Esophagus squamous epithelium (tissue), 5 donors: ENCODE measurements around the gene RAB40C. TPM values are rescaled to one million over a fixed set of nuclear protein-coding genes. Genes with fewer than 3 reads are reported as not detected.

Experiments used
- DNase-seq: peaks from one replicate; lab custom pipeline; 2025; lab: John Stamatoyannopoulos, UW
- H3K27ac ChIP-seq, 4 donors: fragments of 200-600 bp; sonication (generic); one replicate each; pipeline ENCODE4 v1.5.1; 2016 to 2019; ENCODE audit warnings: mild to moderate bottlenecking in 1 of 4
- H3K27me3 ChIP-seq, 4 donors: fragments of 200-600 bp; sonication (generic); 1 replicate in 3 of 4; 2 replicates in 1 of 4; pipeline versions ENCODE4 v1.5.1 to v1.6.0; 2017 to 2021; ENCODE audit warnings: antibody characterized with exemption in 1 of 4
- H3K36me3 ChIP-seq, 3 donors: fragments of 200-600 bp; sonication (generic); one replicate each; pipeline ENCODE4 v1.5.1; 2016 to 2019
- H3K4me1 ChIP-seq, 3 donors: fragments of 200-600 bp; sonication (generic); one replicate each; pipeline ENCODE4 v1.5.1; 2017 to 2019
- H3K4me3 ChIP-seq, 4 donors: fragments of 200-600 bp; sonication (generic); 1 replicate in 3 of 4; 2 replicates in 1 of 4; pipeline ENCODE4 v1.5.1; 2016 to 2019; ENCODE audit warnings: mild to moderate bottlenecking in 2 of 4, moderate library complexity in 1 of 4
- H3K9me3 ChIP-seq, 3 donors: fragments of 200-600 bp; sonication (generic); one replicate each; pipeline ENCODE4 v1.5.1; 2016 to 2019
- POLR2A ChIP-seq, 4 donors: fragments of 450-650 bp; IDR thresholded peaks; one replicate each; pipeline ENCODE4 v1.6.1; 2017; ENCODE audit warnings: antibody characterized with exemption in 4 of 4, mild to moderate bottlenecking in 4 of 4, moderate library complexity in 3 of 4
- WGBS, 2 donors: methylation state at CpG; one replicate each; pipeline ENCODE4 v1.1.5; 2018; 5-methylcytosine and 5-hydroxymethylcytosine counted together
- intact Hi-C: fragments of 100-400 bp; cut with DNase I; formaldehyde crosslinking; loops from one replicate; pipeline ENCODE4 v1.15.0; 2022
- total RNA-seq, 4 donors: library from RNA; depleted of rRNA; stranded (reverse); fragments of >200 nt; gene quantifications; one replicate each; pipeline ENCODE4 v1.1.0, GENCODE V29; 2016
- TF ChIP-seq, protein P1 (sequence below), 6 experiments: fragments of 450-650 bp in 4 of 6; fragments of 200-600 bp in 2 of 6; sonication (generic) in 2 of 6; IDR thresholded peaks; one replicate each; pipeline ENCODE4 v1.5.1; 2016 to 2019; ENCODE audit warnings: antibody characterized with exemption in 6 of 6, mild to moderate bottlenecking in 4 of 6, moderate library complexity in 4 of 6
- donor health status: DM: yes; HTN: yes; CAD: no.

The RAB40C gene
- total RNA-seq, 4 donors from 2014 or later = 14.2 to 31.4 (median 20.3) TPM

DNA sequence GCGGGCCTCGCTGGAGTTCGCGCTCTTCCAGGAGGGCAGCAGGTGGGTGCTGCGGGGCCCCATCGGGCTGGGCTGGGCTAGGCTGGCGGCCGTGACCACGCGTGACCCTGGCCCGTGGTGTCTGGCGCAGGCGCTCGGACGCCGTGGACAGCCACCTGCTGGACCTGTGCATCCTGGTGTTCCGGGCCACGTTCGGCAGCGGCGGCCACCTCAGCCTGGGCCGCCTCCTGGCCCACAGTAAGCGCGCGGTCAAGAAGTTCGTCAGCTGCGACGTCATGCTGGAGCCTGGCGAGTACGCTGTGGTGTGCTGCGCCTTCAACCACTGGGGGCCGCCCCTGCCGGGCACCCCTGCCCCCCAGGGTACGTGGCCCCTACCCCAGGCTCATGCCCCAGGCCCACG lies 37.7 kb upstream of the RAB40C start:
- no peak for DNase-seq
- WGBS, 2 donors = 70% methylated on average over 2 of the region's 35 CpGs; no CpG with 5 or more reads in 1 of the 2 donors
- TF ChIP-seq, protein P1, sequence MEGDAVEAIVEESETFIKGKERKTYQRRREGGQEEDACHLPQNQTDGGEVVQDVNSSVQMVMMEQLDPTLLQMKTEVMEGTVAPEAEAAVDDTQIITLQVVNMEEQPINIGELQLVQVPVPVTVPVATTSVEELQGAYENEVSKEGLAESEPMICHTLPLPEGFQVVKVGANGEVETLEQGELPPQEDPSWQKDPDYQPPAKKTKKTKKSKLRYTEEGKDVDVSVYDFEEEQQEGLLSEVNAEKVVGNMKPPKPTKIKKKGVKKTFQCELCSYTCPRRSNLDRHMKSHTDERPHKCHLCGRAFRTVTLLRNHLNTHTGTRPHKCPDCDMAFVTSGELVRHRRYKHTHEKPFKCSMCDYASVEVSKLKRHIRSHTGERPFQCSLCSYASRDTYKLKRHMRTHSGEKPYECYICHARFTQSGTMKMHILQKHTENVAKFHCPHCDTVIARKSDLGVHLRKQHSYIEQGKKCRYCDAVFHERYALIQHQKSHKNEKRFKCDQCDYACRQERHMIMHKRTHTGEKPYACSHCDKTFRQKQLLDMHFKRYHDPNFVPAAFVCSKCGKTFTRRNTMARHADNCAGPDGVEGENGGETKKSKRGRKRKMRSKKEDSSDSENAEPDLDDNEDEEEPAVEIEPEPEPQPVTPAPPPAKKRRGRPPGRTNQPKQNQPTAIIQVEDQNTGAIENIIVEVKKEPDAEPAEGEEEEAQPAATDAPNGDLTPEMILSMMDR (IDR thresholded peaks at IDR 0.05) = no peak
- no peak for TF ChIP-seq POLR2A (IDR thresholded peaks at IDR 0.05)
- intact Hi-C loops = no loop called here
- H3K9me3 ChIP-seq = no peaks in the 10 kb centered on the region
- H3K27me3 ChIP-seq = peaks cover 0 to 2% (median 0%) of the 10 kb centered on the region in 4 donors
- no peak overlapping the region for H3K27ac ChIP-seq
- peaks cover 3 to 28% (median 4%) of the 10 kb centered on the region in 3 donors for H3K4me1 ChIP-seq
- peaks cover 15 to 69% (median 22%) of the 10 kb centered on the region in 3 donors for H3K36me3 ChIP-seq
- no peak overlapping the region for H3K4me3 ChIP-seq

DNA sequence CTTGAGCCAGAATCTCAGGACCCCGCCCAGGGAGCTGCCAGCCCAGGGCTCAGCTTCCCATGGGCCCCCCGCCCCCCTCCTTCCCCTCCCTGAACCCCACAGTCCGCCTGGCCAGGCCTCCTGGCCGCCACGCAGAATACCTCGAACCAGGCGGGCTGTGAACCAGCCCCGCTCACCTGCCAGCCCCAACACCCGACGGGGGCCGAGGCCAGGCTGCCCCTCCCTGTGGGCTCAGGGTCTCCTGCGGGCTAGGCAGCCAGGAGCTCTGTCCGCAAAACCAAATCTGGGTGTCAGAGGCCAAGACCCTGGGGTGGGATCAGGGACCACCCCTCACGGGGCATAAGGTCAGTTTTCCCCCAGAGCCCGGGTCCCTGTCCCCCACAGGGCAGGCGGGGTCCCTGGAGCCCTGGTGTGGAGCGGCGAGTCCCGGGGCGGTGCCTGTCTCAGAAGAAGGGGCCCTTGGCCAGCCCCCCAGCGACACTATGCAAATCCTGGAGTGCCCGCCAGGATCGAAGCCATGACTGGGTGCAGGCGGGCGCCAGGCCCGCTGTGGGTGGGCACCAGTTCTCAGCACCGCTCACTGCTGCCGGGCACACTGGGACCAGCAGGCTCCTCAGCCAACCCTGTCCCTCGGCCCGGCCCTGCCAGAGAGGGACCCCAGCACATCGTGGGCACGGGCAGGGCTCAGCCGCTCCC lies 36.1 kb upstream of the RAB40C start:
- H3K36me3 ChIP-seq = peaks cover 15 to 54% (median 22%) of the 10 kb centered on the region in 3 donors

DNA sequence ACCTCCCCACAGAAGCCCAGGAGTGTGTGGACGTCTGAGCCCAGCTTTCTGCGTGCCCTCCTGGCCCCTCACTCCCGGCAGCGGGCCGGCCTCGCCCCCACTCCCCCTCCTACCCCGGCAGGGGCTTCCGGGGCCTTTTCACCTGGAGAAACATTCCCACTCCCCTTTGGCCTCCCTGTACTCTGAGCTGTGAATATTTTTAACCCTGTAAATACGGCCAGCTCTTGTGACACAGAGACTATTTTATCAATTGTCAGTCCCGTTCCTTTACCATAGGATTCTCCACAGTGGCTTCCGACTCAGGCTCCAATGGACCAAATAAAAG lies 35.6 kb upstream of the RAB40C start:
- Histone ChIP-seq H3K4me3 (no peak overlapping the region), H3K27me3 (peaks cover 0 to 23% (median 4%) of the 10 kb centered on the region in 4 donors), H3K27ac (no peak overlapping the region), H3K36me3 (peaks cover 15 to 48% (median 22%) of the 10 kb centered on the region in 3 donors), H3K4me1 (peaks cover 3 to 23% (median 4%) of the 10 kb centered on the region in 3 donors), H3K9me3 (no peaks in the 10 kb centered on the region)
- 78 to 84% methylated on average over 10 to 11 of the region's 11 CpGs for WGBS, 2 donors
- TF ChIP-seq, protein P1 (IDR thresholded peaks at IDR 0.05) = no peak
- TF ChIP-seq POLR2A (IDR thresholded peaks at IDR 0.05) = no peak
- intact Hi-C loops = no loop called here
- DNase-seq = no peak

More for the DNA sequence above, 36.1 kb upstream of the RAB40C start:
- WGBS, 2 donors = 78% methylated on average over 7 of the region's 33 CpGs; no CpG with 5 or more reads in 1 of the 2 donors
- no peak for DNase-seq
- peaks cover 3 to 18% (median 4%) of the 10 kb centered on the region in 3 donors for H3K4me1 ChIP-seq
- H3K9me3 ChIP-seq = no peaks in the 10 kb centered on the region
- peaks cover 0 to 18% (median 0%) of the 10 kb centered on the region in 4 donors for H3K27me3 ChIP-seq
- H3K4me3 ChIP-seq = no peak overlapping the region
- TF ChIP-seq POLR2A (IDR thresholded peaks at IDR 0.05) = no peak
- TF ChIP-seq, protein P1 (IDR thresholded peaks at IDR 0.05) = no peak
- intact Hi-C loops = no loop called here
- no peak overlapping the region for H3K27ac ChIP-seq

DNA sequence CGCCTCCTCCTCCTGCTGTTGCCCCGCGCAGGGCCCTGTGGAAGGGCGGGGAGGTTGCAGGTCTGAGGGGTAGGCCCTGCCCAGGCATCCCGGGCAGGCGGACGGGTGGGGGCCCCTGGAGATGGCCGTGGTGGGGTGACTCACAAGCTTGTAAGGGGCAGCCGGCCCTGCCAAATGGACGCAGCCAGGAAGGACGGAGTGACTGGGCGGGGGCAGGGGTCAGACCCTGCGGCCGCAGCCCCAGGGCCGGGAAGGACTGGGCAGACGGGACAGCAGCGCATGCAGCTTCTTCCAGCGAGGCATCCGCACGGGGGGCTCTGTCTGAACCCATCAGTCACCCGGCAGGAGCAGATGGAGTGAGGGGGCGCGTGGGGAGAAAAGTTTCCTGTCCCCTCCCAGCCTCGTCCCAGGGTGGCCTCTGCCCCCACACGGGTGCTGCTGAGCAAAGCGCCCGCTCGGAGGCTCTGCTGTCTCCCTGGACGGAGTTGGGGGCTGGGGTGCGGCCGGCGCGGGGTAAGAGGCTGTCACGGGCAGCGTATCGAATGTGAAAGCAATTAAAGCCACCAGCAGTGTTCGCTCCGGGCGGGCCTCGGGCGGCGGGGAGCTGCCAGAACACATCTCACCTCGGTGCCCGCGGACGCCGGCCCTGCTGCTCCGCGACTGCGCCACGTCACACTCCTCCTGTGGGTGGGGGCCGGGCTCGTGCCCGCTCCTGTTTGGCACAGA lies 35.1 kb upstream of the RAB40C start:
- WGBS, 2 donors = 60 to 66% methylated on average over 1 to 12 of the region's 54 CpGs

More for the DNA sequence above, 35.1 kb upstream of the RAB40C start:
- Histone ChIP-seq H3K4me1 (peaks cover 6 to 28% (median 7%) of the 10 kb centered on the region in 3 donors), H3K4me3 (peak overlapping the region in 2 of 4 donors; percentile 33 to 49), H3K9me3 (no peaks in the 10 kb centered on the region), H3K36me3 (peaks cover 15 to 43% (median 19%) of the 10 kb centered on the region in 3 donors), H3K27me3 (peaks cover 0 to 29% (median 10%) of the 10 kb centered on the region in 4 donors), H3K27ac (peak overlapping the region in 1 of 4 donors; percentile 2)
- no peak for TF ChIP-seq POLR2A (IDR thresholded peaks at IDR 0.05)
- TF ChIP-seq, protein P1 (IDR thresholded peaks at IDR 0.05) = no peak
- intact Hi-C loops = no loop called here
- DNase-seq = no peak
